GM06990 (cell line): ENCODE data around the gene FKBP9.
"Not testable (repeated sequence)": the region's sequence is repeated elsewhere in the genome, so short reads cannot be mapped to it uniquely, and the experiment has no call there.

Experiments used
- DNase-seq: peaks from one replicate; pipeline ENCODE4 v3.0.0-alpha.2; 2011; ENCODE audit not compliant: insufficient read length; ENCODE audit errors: extremely low read depth
- H3K27me3 ChIP-seq: replicated peaks from 2 replicates; pipeline ENCODE4 v1.6.0; 2011; ENCODE audit warnings: low read length; ENCODE audit not compliant: control insufficient read depth, insufficient read depth
- H3K36me3 ChIP-seq: 2 replicates; pipeline ENCODE4 v1.5.1; 2011; ENCODE audit warnings: low read length; ENCODE audit not compliant: control insufficient read depth, insufficient read depth
- H3K4me3 ChIP-seq: replicated peaks from 2 replicates; pipeline ENCODE4 v1.5.1; 2011; ENCODE audit warnings: low read depth, mild to moderate bottlenecking, control low read depth, low read length
- TF ChIP-seq, protein P1 (sequence below): IDR thresholded peaks from 2 replicates; pipeline ENCODE4 v1.5.1; 2011; ENCODE audit warnings: low read length, control low read depth, mild to moderate bottlenecking, inconsistent platforms; ENCODE audit not compliant: insufficient read depth, poor library complexity, severe bottlenecking

FKBP9 gene

DNA sequence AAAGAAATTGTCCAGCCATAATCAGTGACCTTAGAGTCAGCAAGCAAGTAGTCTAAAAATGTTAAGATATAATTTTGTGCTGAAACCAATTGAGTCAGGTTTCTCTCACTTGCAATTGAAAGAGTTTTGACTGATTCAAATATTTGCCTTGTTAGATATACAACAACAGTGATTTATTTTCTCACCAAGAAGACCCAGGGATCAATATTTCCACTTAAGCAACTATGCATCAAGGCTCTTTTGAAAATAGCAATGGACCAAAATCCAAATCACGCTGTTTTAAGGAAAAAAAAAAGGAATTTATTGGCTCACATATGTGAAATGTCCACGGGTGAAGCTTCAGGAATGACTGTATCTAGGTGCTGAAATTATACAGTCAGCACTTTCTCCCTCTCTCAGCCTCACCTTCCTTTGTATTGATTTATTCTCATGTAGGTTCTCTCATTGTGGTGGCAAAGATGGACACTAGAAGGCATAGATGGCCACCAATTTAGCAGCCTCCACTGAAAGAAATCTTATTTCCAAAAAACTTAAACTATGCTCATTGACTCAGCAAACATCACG is 9.7 kb upstream of the FKBP9 start:
- no peaks in the 10 kb centered on the region for H3K27me3 ChIP-seq
- no peak for DNase-seq
- no peaks in the 10 kb centered on the region for H3K36me3 ChIP-seq
- TF ChIP-seq, protein P1, sequence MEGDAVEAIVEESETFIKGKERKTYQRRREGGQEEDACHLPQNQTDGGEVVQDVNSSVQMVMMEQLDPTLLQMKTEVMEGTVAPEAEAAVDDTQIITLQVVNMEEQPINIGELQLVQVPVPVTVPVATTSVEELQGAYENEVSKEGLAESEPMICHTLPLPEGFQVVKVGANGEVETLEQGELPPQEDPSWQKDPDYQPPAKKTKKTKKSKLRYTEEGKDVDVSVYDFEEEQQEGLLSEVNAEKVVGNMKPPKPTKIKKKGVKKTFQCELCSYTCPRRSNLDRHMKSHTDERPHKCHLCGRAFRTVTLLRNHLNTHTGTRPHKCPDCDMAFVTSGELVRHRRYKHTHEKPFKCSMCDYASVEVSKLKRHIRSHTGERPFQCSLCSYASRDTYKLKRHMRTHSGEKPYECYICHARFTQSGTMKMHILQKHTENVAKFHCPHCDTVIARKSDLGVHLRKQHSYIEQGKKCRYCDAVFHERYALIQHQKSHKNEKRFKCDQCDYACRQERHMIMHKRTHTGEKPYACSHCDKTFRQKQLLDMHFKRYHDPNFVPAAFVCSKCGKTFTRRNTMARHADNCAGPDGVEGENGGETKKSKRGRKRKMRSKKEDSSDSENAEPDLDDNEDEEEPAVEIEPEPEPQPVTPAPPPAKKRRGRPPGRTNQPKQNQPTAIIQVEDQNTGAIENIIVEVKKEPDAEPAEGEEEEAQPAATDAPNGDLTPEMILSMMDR, result no peak
- H3K4me3 ChIP-seq, result no peak overlapping the region

- Histone ChIP-seq H3K27me3 (no peaks in the 10 kb centered on the region), H3K4me3 (no peak overlapping the region), H3K36me3 (no peaks in the 10 kb centered on the region)
- TF ChIP-seq, protein P1, result no peak
- DNase-seq, result no peak
Observed at GRCh38 chr7:32948202-32948601, 9.0 kb upstream of the FKBP9 start.

DNA sequence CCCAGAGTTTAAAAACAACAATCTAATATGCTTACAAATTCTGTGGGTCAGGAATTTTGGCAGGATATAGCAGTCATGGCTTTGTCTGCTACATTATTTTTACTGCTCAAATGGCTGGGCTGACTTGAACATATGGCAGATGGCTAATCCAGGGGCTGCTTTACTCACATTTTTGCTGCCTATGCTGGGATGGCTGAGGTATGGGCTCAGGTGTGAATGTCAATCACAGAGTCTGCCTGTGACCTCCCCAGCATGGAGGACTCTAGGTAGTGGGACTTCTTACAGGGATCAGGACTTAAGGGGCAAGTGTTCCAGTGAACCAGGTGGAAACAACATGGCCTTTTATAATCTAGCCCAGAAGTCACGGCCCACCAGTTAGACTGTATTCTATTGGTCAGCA is 4.4 kb upstream of the FKBP9 start:
- TF ChIP-seq, protein P1, result no peak
- Histone ChIP-seq H3K27me3 (no peaks in the 10 kb centered on the region), H3K4me3 (no peak overlapping the region), H3K36me3 (no peaks in the 10 kb centered on the region)
- DNase-seq, result no peak

DNA sequence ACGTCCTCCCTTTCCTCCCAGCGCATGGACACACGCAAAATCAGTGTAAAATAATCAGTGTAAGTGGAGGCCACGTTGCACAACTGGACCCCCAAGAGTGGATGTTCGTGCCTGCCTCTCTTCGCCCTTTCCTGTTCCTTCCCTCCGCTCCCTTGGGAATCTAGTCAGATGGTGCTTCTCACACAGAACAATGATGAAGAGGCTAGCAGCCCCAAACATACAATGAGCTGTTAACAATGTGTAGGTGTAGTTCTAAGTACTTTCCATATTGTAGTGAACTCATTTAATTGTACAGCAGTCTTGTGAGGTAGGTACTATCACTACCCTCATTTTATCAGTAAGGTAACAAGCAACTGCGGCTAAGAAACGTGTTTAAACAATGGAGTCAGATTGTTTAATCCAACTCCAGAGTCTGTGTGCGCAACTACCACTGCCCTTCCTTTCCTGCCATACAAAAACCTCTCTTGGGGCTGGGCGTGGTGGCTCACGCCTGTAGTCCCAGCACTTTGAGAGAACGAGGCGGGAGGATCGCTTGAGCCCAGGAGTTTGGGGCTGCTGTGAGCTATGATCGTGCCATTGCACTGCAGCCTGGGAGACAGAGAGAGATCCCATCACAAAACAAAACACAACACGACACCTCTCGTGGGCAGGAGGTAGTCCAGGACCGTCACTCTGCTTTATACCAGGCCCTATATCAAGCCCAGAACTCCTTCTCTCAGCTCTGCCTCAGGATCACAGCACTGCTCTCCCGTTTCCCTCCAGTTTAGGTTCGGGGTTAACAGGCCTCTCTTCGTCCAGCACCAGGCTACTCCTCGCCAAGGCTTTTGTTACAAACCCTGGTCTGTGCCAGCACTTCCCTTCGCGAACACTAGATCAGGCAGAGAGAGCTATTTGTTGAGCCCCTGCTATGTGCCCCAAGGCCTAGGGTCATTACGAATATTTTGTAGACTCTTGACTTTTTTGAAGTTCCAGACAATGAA is 1.1 kb downstream of the FKBP9 start:
- Histone ChIP-seq H3K4me3 (peak overlapping the region; percentile 74), H3K36me3 (no peaks in the 10 kb centered on the region), H3K27me3 (no peaks in the 10 kb centered on the region)
- TF ChIP-seq, protein P1, result no peak
- DNase-seq, result no peak

GRCh38 chr7:32963880-32964301 is 6.7 kb downstream of the FKBP9 start:
- DNase-seq, H3K36me3 ChIP-seq, H3K27me3 ChIP-seq, H3K4me3 ChIP-seq: not testable (repeated sequence)

- H3K27me3 ChIP-seq, H3K4me3 ChIP-seq, H3K36me3 ChIP-seq, DNase-seq: not testable (repeated sequence)
- TF ChIP-seq, protein P1, result peak; percentile 25
Observed at GRCh38 chr7:32964461-32965159, 7.4 kb downstream of the FKBP9 start.

DNA sequence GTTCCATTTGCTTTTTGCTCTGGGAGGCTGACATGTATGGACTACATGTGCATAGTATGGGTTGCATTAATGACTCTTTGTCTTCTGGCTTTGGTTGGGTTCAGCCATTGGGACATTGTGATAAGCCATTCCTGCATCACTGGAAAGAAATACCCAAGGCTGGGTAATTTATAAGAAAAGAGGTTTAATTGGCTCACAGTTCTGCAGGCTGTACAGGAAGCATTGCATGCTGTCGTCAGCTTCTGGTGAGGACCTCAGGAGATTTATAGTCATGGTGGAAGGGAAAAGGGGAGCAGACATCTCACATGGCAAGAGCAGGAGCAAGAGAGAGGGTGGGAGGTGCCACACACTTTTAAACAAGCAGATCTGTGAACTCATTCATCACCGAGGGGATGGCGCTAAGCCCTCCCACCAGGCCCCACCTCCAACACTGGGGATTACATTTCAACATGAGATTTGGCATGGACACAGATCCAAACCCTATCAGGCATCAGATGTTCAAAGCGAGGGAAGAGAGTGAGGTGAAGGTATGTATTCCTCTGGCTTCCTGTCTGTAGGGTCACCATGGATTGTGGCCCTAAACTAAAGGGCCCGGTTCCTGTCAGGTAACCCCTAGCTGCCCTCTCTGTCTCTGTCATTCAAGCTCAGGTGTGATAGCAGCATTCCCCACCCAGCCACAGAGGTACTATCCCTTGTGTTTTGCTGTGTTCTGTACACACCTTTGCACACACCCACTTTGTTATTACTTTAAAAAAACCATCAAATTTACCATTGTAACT is 9.4 kb downstream of the FKBP9 start:
- H3K4me3 ChIP-seq, DNase-seq, H3K36me3 ChIP-seq, H3K27me3 ChIP-seq: not testable (repeated sequence)

- not testable (repeated sequence) for H3K27me3 ChIP-seq, H3K4me3 ChIP-seq, DNase-seq, H3K36me3 ChIP-seq
Observed at GRCh38 chr7:32967268-32967582, 10.0 kb downstream of the FKBP9 start.
